ENCODE data around the gene PIK3IP1. TPM values are rescaled to one million over a fixed set of nuclear protein-coding genes. Genes with fewer than 3 reads are reported as not detected.

The PIK3IP1 gene
- total RNA-seq, 1 experiment from 2014 or later: 0.87 TPM

GRCh38 chr22:31244943-31245451 lies 47.3 kb downstream of the PIK3IP1 start:
- H3T11ph ChIP-seq (ENCODE audit: low read length): no peak overlapping the region
- H3K4me1 Mint-ChIP-seq: peaks cover 50 to 54% of the 10 kb centered on the region in 2 experiments
- no peaks in the 10 kb centered on the region for H3K79me2 ChIP-seq (ENCODE audit: insufficient read depth, low read length)
- no peak overlapping the region for H2BK15ac ChIP-seq (ENCODE audit: low read depth, low read length)
- H4K91ac ChIP-seq (ENCODE audit: insufficient read length, low read depth, low read length): no peak overlapping the region
- no peaks in the 10 kb centered on the region for H3K9me3 Mint-ChIP-seq
- H3K23me2 ChIP-seq (ENCODE audit: insufficient read length, low read depth, low read length, poor library complexity, severe bottlenecking): no peaks in the 10 kb centered on the region
- 0 out of 7 replicates have a peak overlapping the region, but pooled peaks of 1 of the 3 experiments have one; percentile 25 for H3K27ac Mint-ChIP-seq
- no peak overlapping the region for H3K27ac ChIP-seq (ENCODE audit: insufficient read length, low read depth, low read length)
- no peaks in the 10 kb centered on the region; the same call in 1 of the 2 replicates for H3K27me3 Mint-ChIP-seq (ENCODE audit: low read depth)
- no peak overlapping the region for H3K56ac ChIP-seq (ENCODE audit: insufficient read length, low read depth, low read length)
- no peak overlapping the region for H3K4me3 Mint-ChIP-seq
- H3K9ac ChIP-seq (ENCODE audit: extremely low read depth, insufficient read length, low read length): no peak overlapping the region
- H3K4me2 ChIP-seq (ENCODE audit: insufficient read depth, insufficient read length, low read length): no peak overlapping the region
- no peaks in the 10 kb centered on the region for H3K27me3 ChIP-seq (ENCODE audit: insufficient read depth, low read length)
- no peak overlapping the region for H3K18ac ChIP-seq (ENCODE audit: insufficient read length, low read depth, low read length)
- no CpG with 5 or more reads among the region's 7 CpGs for WGBS (ENCODE audit: extremely low coverage, insufficient read length, low lambda C conversion rate)
- no peak overlapping the region for H2AFZ ChIP-seq (ENCODE audit: low read length)
- H3K14ac ChIP-seq (ENCODE audit: insufficient read depth, low read length): no peak overlapping the region
- no peak overlapping the region for H2BK12ac ChIP-seq (ENCODE audit: insufficient read length, low read depth, low read length)
- TF ChIP-seq CTCF (conservative IDR thresholded peaks at IDR 0.05): no peak
- peaks cover 0 to 4% (median 3%) of the 10 kb centered on the region in 3 experiments; a peak in 4 of 7 replicates for H3K36me3 Mint-ChIP-seq (ENCODE audit: insufficient read depth in 1 of 3, low read depth in 3 of 3)
- no peak overlapping the region for H2BK5ac ChIP-seq (ENCODE audit: insufficient read length, low read length)
- H3K4me1 ChIP-seq (ENCODE audit: insufficient read depth, low read length): peaks cover 7% of the 10 kb centered on the region; the same call in 1 of the 2 replicates
- H4K5ac ChIP-seq (ENCODE audit: insufficient read length, low read depth, low read length): no peak overlapping the region
- no peak for DNase-seq
- H2BK120ac ChIP-seq (ENCODE audit: low read depth, low read length, poor library complexity, severe bottlenecking): no peak overlapping the region
- no peaks in the 10 kb centered on the region for H3K79me1 ChIP-seq (ENCODE audit: insufficient read depth, low read depth, low read length, poor library complexity, severe bottlenecking)
- no peaks in the 10 kb centered on the region for H3K9me3 ChIP-seq (ENCODE audit: control insufficient read depth, low read depth, low read length)
- H3K23ac ChIP-seq (ENCODE audit: insufficient read length, low read depth, low read length): no peak overlapping the region
- H3K4ac ChIP-seq (ENCODE audit: low read depth, low read length): no peak overlapping the region
- H2BK20ac ChIP-seq (ENCODE audit: low read depth, low read length, poor library complexity, severe bottlenecking): no peak overlapping the region
- H4K8ac ChIP-seq (replicated peaks; ENCODE audit: insufficient read length, low read depth, low read length): no peak overlapping the region
- H2AK5ac ChIP-seq (ENCODE audit: insufficient read length, low read length): no peak overlapping the region
- no peaks in the 10 kb centered on the region for H4K20me1 ChIP-seq (ENCODE audit: control insufficient read depth, insufficient read depth, insufficient read length)
